Measurements from ENCODE around the gene INPP5J. TPM values are rescaled to one million over a fixed set of nuclear protein-coding genes. Genes with fewer than 3 reads are reported as not detected.

Gene INPP5J
- total RNA-seq, 1 experiment from 2014 or later = 6.2 TPM

- TF ChIP-seq SOX15 (CRISPR knock-in tag; IDR thresholded peaks at IDR 0.05) (no peak), NR3C1 (CRISPR knock-in tag; conservative IDR thresholded peaks at IDR 0.05; ENCODE audit: low read depth) (0 out of 2 replicates have a peak, but pooled peaks have one; percentile 35), ESRRA (CRISPR knock-in tag; IDR thresholded peaks at IDR 0.05; ENCODE audit: borderline replicate concordance) (no peak), ZNF138 (CRISPR knock-in tag; conservative IDR thresholded peaks at IDR 0.05) (0 out of 2 replicates have a peak, but pooled peaks have one; percentile 13)
These were observed 17.3 kb downstream of the INPP5J start, which contains the start of gene PLA2G3 (continued) for GRCh38 chr22:31139866-31140716.

GRCh38 chr22:31140746-31141145 is 18.0 kb downstream of the INPP5J start:
- TF ChIP-seq ERG (CRISPR knock-in tag; IDR thresholded peaks at IDR 0.05) = no peak
- TF ChIP-seq FOXJ3 (CRISPR knock-in tag; IDR thresholded peaks at IDR 0.05; ENCODE audit: borderline replicate concordance) = no peak
- TF ChIP-seq FOXK1 (CRISPR knock-in tag; IDR thresholded peaks at IDR 0.05) = no peak
- no peak for TF ChIP-seq TEAD1 (CRISPR knock-in tag; IDR thresholded peaks at IDR 0.05)
- TF ChIP-seq JUN (CRISPR knock-in tag; IDR thresholded peaks at IDR 0.05) = no peak
- no peak for TF ChIP-seq ARID4B (CRISPR knock-in tag; IDR thresholded peaks at IDR 0.05; ENCODE audit: borderline replicate concordance)
- TF ChIP-seq IRF2 (CRISPR knock-in tag; IDR thresholded peaks at IDR 0.05; ENCODE audit: borderline replicate concordance, low read depth) = no peak
- TF ChIP-seq, protein P1, sequence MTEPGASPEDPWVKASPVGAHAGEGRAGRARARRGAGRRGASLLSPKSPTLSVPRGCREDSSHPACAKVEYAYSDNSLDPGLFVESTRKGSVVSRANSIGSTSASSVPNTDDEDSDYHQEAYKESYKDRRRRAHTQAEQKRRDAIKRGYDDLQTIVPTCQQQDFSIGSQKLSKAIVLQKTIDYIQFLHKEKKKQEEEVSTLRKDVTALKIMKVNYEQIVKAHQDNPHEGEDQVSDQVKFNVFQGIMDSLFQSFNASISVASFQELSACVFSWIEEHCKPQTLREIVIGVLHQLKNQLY (CRISPR knock-in tag; IDR thresholded peaks at IDR 0.05) = no peak
- no peak for TF ChIP-seq OVOL2 (CRISPR knock-in tag; IDR thresholded peaks at IDR 0.05; ENCODE audit: borderline replicate concordance)
- TF ChIP-seq ZNF219 (CRISPR knock-in tag; IDR thresholded peaks at IDR 0.05; ENCODE audit: borderline replicate concordance) = no peak
- TF ChIP-seq, protein P2, sequence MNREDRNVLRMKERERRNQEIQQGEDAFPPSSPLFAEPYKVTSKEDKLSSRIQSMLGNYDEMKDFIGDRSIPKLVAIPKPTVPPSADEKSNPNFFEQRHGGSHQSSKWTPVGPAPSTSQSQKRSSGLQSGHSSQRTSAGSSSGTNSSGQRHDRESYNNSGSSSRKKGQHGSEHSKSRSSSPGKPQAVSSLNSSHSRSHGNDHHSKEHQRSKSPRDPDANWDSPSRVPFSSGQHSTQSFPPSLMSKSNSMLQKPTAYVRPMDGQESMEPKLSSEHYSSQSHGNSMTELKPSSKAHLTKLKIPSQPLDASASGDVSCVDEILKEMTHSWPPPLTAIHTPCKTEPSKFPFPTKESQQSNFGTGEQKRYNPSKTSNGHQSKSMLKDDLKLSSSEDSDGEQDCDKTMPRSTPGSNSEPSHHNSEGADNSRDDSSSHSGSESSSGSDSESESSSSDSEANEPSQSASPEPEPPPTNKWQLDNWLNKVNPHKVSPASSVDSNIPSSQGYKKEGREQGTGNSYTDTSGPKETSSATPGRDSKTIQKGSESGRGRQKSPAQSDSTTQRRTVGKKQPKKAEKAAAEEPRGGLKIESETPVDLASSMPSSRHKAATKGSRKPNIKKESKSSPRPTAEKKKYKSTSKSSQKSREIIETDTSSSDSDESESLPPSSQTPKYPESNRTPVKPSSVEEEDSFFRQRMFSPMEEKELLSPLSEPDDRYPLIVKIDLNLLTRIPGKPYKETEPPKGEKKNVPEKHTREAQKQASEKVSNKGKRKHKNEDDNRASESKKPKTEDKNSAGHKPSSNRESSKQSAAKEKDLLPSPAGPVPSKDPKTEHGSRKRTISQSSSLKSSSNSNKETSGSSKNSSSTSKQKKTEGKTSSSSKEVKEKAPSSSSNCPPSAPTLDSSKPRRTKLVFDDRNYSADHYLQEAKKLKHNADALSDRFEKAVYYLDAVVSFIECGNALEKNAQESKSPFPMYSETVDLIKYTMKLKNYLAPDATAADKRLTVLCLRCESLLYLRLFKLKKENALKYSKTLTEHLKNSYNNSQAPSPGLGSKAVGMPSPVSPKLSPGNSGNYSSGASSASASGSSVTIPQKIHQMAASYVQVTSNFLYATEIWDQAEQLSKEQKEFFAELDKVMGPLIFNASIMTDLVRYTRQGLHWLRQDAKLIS (CRISPR knock-in tag; IDR thresholded peaks at IDR 0.05; ENCODE audit: borderline replicate concordance) = no peak
- TF ChIP-seq MAX (CRISPR knock-in tag; IDR thresholded peaks at IDR 0.05) = no peak
- no peak for TF ChIP-seq TCF7 (CRISPR knock-in tag; IDR thresholded peaks at IDR 0.05; ENCODE audit: low read depth)
- Mint-ChIP-seq H3K4me3 (peak overlapping the region; percentile 86; the same call in 1 of the 2 replicates), H3K9me3 (peaks cover 11% of the 10 kb centered on the region), H3K4me1 (peaks cover 22% of the 10 kb centered on the region), H3K36me3 (peaks cover 10% of the 10 kb centered on the region; the same call in 1 of the 2 replicates), H3K27ac (peak overlapping the region; percentile 70), H3K27me3 (ENCODE audit: low read depth) (peaks cover 12% of the 10 kb centered on the region)
- no peak for DNase-seq (ENCODE audit: low spot score)
- POLR2A ChIA-PET = interaction anchor here (0.5 to 2.6 kb wide), 11 partner anchors 9 to 604 kb away, joined by 3 to 16 read pairs (median 5); partner anchors contain the start of genes INPP5J, MORC2, RNF185 and SELENOM
- ATAC-seq = no peak
- CTCF ChIA-PET = interaction anchor here (0.6 to 7.3 kb wide), 24 partner anchors 8 to 534 kb away, joined by 3 to 73 read pairs (median 4); partner anchors contain the start of genes LIMK2, PIK3IP1, SELENOM and SMTN

Measured in WTC11 (cell line).